B cell (primary cell): Measurements from ENCODE around the gene TBC1D22A. TPM values are rescaled to one million over a fixed set of nuclear protein-coding genes. Genes with fewer than 3 reads are reported as not detected.

ENCODE experiments used
- ATAC-seq: fragments of 200-7000 bp; cut with Tn5 transposase; one replicate; pipeline ENCODE4 v1.10.0; 2021; ENCODE audit warnings: low read depth, mild to moderate bottlenecking, moderate number of reproducible peaks, moderate library complexity
- CTCF ChIA-PET: fragments of 350-600 bp; sonication (Branson Sonifier 250); formaldehyde crosslinking; loops from one replicate; lab custom pipeline; 2021; ENCODE audit warnings: antibody characterized with exemption, inconsistent platforms; lab: Charles Lee
- POLR2A ChIA-PET: fragments of 350-600 bp; sonication (Branson Sonifier 250); formaldehyde crosslinking; loops from one replicate; lab custom pipeline; 2021; ENCODE audit warnings: antibody characterized with exemption; lab: Charles Lee
- DNase-seq: peaks from one replicate; pipeline ENCODE4 v3.0.0; 2013
- H2AFZ ChIP-seq: 2 replicates; pipeline ENCODE4 v1.6.1; 2012; ENCODE audit warnings: mild to moderate bottlenecking, low read depth, low read length; ENCODE audit not compliant: insufficient read depth, poor library complexity, severe bottlenecking
- H3K27ac ChIP-seq, 2 donors: 1 replicate in 1 of 2; 2 replicates in 1 of 2; pipeline ENCODE4 v1.5.1; 2012 to 2013; ENCODE audit warnings: low read length in 2 of 2, mild to moderate bottlenecking in 2 of 2, moderate library complexity in 1 of 2
- H3K27me3 ChIP-seq, 4 experiments: fragments of 200-600 bp in 1 of 4; sonication (generic) in 1 of 4; replicated peaks in 1 of 4; 1 replicate in 2 of 4; 2 replicates in 2 of 4; pipeline versions ENCODE4 v1.6.1 to v1.7.0; 2013 to 2016; ENCODE audit warnings: low read length in 3 of 4, mild to moderate bottlenecking in 2 of 4, mixed read lengths in 1 of 4, moderate library complexity in 1 of 4; ENCODE audit not compliant: insufficient read depth in 4 of 4, control insufficient read depth in 3 of 4; ENCODE audit errors: control extremely low read depth in 1 of 4
- H3K36me3 ChIP-seq, 2 experiments: replicated peaks in 1 of 2; 1 replicate in 1 of 2; 2 replicates in 1 of 2; pipeline versions ENCODE4 v1.6.1 to v1.7.1; 2013; ENCODE audit warnings: low read length in 1 of 2; ENCODE audit not compliant: insufficient read depth in 2 of 2, control insufficient read depth in 1 of 2; ENCODE audit errors: control extremely low read depth in 1 of 2, extremely low read depth in 1 of 2
- H3K4me1 ChIP-seq, 2 donors: fragments of 200-600 bp in 1 of 2; sonication (generic) in 1 of 2; 1 replicate in 1 of 2; 2 replicates in 1 of 2; pipeline versions ENCODE4 v1.5.1 to v1.6.1; 2013 to 2017; ENCODE audit warnings: low read length in 2 of 2; ENCODE audit not compliant: control insufficient read depth in 2 of 2, insufficient read depth in 2 of 2
- H3K4me2 ChIP-seq: replicated peaks from 2 replicates; pipeline ENCODE3; 2012; ENCODE audit warnings: mild to moderate bottlenecking, low read depth, low read length; ENCODE audit not compliant: poor library complexity, severe bottlenecking
- H3K4me3 ChIP-seq, 5 experiments: fragments of 200-600 bp in 1 of 5; sonication (generic) in 1 of 5; 1 replicate in 3 of 5; 2 replicates in 2 of 5; pipeline versions ENCODE4 v1.5.1 to v1.7.0; 2011 to 2016; ENCODE audit warnings: low read length in 4 of 5, mild to moderate bottlenecking in 4 of 5, low read depth in 2 of 5, control low read depth in 1 of 5, moderate library complexity in 1 of 5; ENCODE audit not compliant: insufficient read depth in 1 of 5; ENCODE audit errors: control extremely low read depth in 1 of 5, extremely low read depth in 1 of 5
- H3K79me2 ChIP-seq: fragments of 200-600 bp; sonication (generic); one replicate; pipeline ENCODE4 v1.6.0; 2016; ENCODE audit warnings: low read length; ENCODE audit not compliant: control insufficient read depth, insufficient read depth
- H3K9ac ChIP-seq: fragments of 200-600 bp; sonication (generic); 2 replicates; pipeline ENCODE4 v1.6.1; 2017; ENCODE audit warnings: mild to moderate bottlenecking, low read length, moderate library complexity
- H3K9me3 ChIP-seq, 3 donors: one replicate each; pipeline versions ENCODE4 v1.6.1 to v1.7.1; 2013; ENCODE audit warnings: low read length in 2 of 3; ENCODE audit not compliant: control insufficient read depth in 2 of 3, insufficient read depth in 1 of 3; ENCODE audit errors: control extremely low read depth in 1 of 3
- H4K20me1 ChIP-seq: 2 replicates; pipeline ENCODE4 v1.6.0; 2012; ENCODE audit warnings: mild to moderate bottlenecking, low read length; ENCODE audit not compliant: insufficient read depth, control insufficient read depth, poor library complexity, severe bottlenecking
- H3K27ac Mint-ChIP-seq: one replicate; pipeline ENCODE4 v1.8.0; 2021; ENCODE audit warnings: mixed read lengths
- H3K27me3 Mint-ChIP-seq: one replicate; pipeline ENCODE4 v1.8.0; 2021; ENCODE audit warnings: mixed read lengths
- H3K4me1 Mint-ChIP-seq: one replicate; pipeline ENCODE4 v1.8.0; 2021; ENCODE audit warnings: mixed read lengths
- H3K4me3 Mint-ChIP-seq: one replicate; pipeline ENCODE4 v1.8.0; 2021; ENCODE audit warnings: mixed read lengths
- H3K9me3 Mint-ChIP-seq: one replicate; pipeline ENCODE4 v1.8.0; 2022; ENCODE audit warnings: mixed read lengths; ENCODE audit not compliant: insufficient read depth
- CTCF ChIP-seq: fragments of 200-600 bp; IDR thresholded peaks from one replicate; pipeline ENCODE4 v1.8.0; 2022; ENCODE audit warnings: antibody characterized with exemption, mild to moderate bottlenecking
- EZH2 ChIP-seq: IDR thresholded peaks from 2 replicates; pipeline ENCODE4 v1.6.1; 2012; ENCODE audit warnings: borderline replicate concordance, low read depth, mild to moderate bottlenecking, moderate library complexity, low read length; ENCODE audit not compliant: insufficient read depth, poor library complexity, severe bottlenecking
- WGBS: methylation state at CpG from one replicate; pipeline ENCODE4 v1.1.5; 2013; ENCODE audit warnings: missing lambda C conversion rate; ENCODE audit not compliant: insufficient coverage; 5-methylcytosine and 5-hydroxymethylcytosine counted together
- intact Hi-C: fragments of 100-400 bp; cut with micrococcal nuclease; formaldehyde crosslinking; loops from one replicate; pipeline ENCODE4 v1.10.0; 2022
- polyA plus RNA-seq: library from polyadenylated mRNA; depleted of rRNA; stranded (reverse); fragments of >200 nt; gene quantifications from 2 replicates; pipeline ENCODE4 v1.2.3, GENCODE V29; 2012
- total RNA-seq, 2 donors: library from RNA; stranded (reverse); fragments of 120-200 nt in 1 of 2; gene quantifications; 1 replicate in 1 of 2; 2 replicates in 1 of 2; pipeline versions ENCODE4 v1.2.3 to v1.2.4, GENCODE V29; 2013 to 2022

The TBC1D22A gene
- total and polyA plus RNA-seq, 2 donors (not counting 1 experiment from before 2014, with no cell fraction given): 73.8 to 128 TPM

- Histone ChIP-seq H4K20me1 (no peaks in the 10 kb centered on the region), H3K4me2 (no peak overlapping the region), H2AFZ (no peak overlapping the region), H3K27me3 (no peaks in the 10 kb centered on the region), H3K36me3 (no peaks in the 10 kb centered on the region), H3K27ac (no peak overlapping the region), H3K9ac (no peak overlapping the region), H3K4me3 (no peak overlapping the region), H3K9me3 (peaks cover 0 to 9% (median 0%) of the 10 kb centered on the region in 3 donors), H3K4me1 (no peaks in the 10 kb centered on the region), H3K79me2 (no peaks in the 10 kb centered on the region)
- H3K27ac Mint-ChIP-seq: no peak overlapping the region
- DNase-seq (no peak), ATAC-seq (no peak)
- no peak for TF ChIP-seq CTCF
- TF ChIP-seq EZH2: no peak
- no peaks in the 10 kb centered on the region for H3K27me3 Mint-ChIP-seq
- H3K4me3 Mint-ChIP-seq: no peak overlapping the region
- ChIA-PET CTCF (no interaction called here), POLR2A (no interaction called here)
- no peaks in the 10 kb centered on the region for H3K9me3 Mint-ChIP-seq
- 89% methylated on average over 5 of the region's 5 CpGs for WGBS
- intact Hi-C loops: no loop called here
- H3K4me1 Mint-ChIP-seq: no peaks in the 10 kb centered on the region
Observed at GRCh38 chr22:47196166-47196849, 433.9 kb downstream of the TBC1D22A start.

- no peaks in the 10 kb centered on the region for H3K36me3 ChIP-seq
- ChIA-PET CTCF (no interaction called here), POLR2A (no interaction called here)
- intact Hi-C loops: no loop called here
- H3K27me3 Mint-ChIP-seq: no peaks in the 10 kb centered on the region
- H3K27ac Mint-ChIP-seq: no peak overlapping the region
- 83% methylated on average over 26 of the region's 27 CpGs for WGBS
- H3K4me3 ChIP-seq: no peak overlapping the region
- no peaks in the 10 kb centered on the region for H3K9me3 Mint-ChIP-seq
- no peak for TF ChIP-seq CTCF
- no peak for TF ChIP-seq EZH2
- H2AFZ ChIP-seq: no peak overlapping the region
- no peak overlapping the region for H3K4me3 Mint-ChIP-seq
- no peak overlapping the region for H3K27ac ChIP-seq
- H3K9ac ChIP-seq: no peak overlapping the region
- H3K4me1 ChIP-seq: no peaks in the 10 kb centered on the region
- no peak overlapping the region for H3K4me2 ChIP-seq
- no peaks in the 10 kb centered on the region for H3K79me2 ChIP-seq
- H3K27me3 ChIP-seq: no peaks in the 10 kb centered on the region
- no peaks in the 10 kb centered on the region for H3K4me1 Mint-ChIP-seq
- ATAC-seq (no peak), DNase-seq (no peak)
- H4K20me1 ChIP-seq: no peaks in the 10 kb centered on the region
- H3K9me3 ChIP-seq: peaks cover 0 to 9% (median 0%) of the 10 kb centered on the region in 3 donors
Observed at GRCh38 chr22:47196881-47197772, 434.7 kb downstream of the TBC1D22A start.
